Osteocyte (in vitro differentiated cells): Measurements from ENCODE around the gene AKAP13. TPM values are rescaled to one million over a fixed set of nuclear protein-coding genes. Genes with fewer than 3 reads are reported as not detected.
A peak's percentile ranks its signal among the peaks of the same experiment; 100 is the strongest.

Experiments
- DNase-seq: peaks from one replicate; pipeline ENCODE4 v3.0.0; 2021; ENCODE audit warnings: mixed read lengths; ENCODE audit not compliant: unreplicated experiment; ENCODE audit errors: extremely low spot score
- H3K27ac Mint-ChIP-seq: one replicate; pipeline ENCODE4 v1.8.0; 2021; ENCODE audit warnings: mild to moderate bottlenecking, mixed read lengths; ENCODE audit not compliant: unreplicated experiment
- H3K27me3 Mint-ChIP-seq: one replicate; pipeline ENCODE4 v1.8.0; 2021; ENCODE audit warnings: mixed read lengths; ENCODE audit not compliant: unreplicated experiment
- H3K36me3 Mint-ChIP-seq: one replicate; pipeline ENCODE4 v1.8.0; 2021; ENCODE audit warnings: mixed read lengths; ENCODE audit not compliant: unreplicated experiment
- H3K4me1 Mint-ChIP-seq: one replicate; pipeline ENCODE4 v1.8.0; 2021; ENCODE audit warnings: mixed read lengths; ENCODE audit not compliant: unreplicated experiment
- H3K4me3 Mint-ChIP-seq: one replicate; pipeline ENCODE4 v1.8.0; 2021; ENCODE audit warnings: mild to moderate bottlenecking, moderate library complexity, mixed read lengths; ENCODE audit not compliant: unreplicated experiment
- H3K9me3 Mint-ChIP-seq: one replicate; pipeline ENCODE4 v1.8.0; 2021; ENCODE audit warnings: mixed read lengths; ENCODE audit not compliant: unreplicated experiment
- total RNA-seq: library from RNA; stranded (reverse); gene quantifications from 2 replicates; pipeline ENCODE4 v1.2.1, GENCODE V29; 2021
- TF ChIP-seq, protein P1 (sequence below): fragments of 200-600 bp; sonication (generic); IDR thresholded peaks from 2 replicates; pipeline ENCODE4 v1.5.0; 2021; ENCODE audit warnings: antibody characterized with exemption, mild to moderate bottlenecking, moderate library complexity

The AKAP13 gene
- total RNA-seq, 1 donor from 2014 or later: 146 TPM

DNA sequence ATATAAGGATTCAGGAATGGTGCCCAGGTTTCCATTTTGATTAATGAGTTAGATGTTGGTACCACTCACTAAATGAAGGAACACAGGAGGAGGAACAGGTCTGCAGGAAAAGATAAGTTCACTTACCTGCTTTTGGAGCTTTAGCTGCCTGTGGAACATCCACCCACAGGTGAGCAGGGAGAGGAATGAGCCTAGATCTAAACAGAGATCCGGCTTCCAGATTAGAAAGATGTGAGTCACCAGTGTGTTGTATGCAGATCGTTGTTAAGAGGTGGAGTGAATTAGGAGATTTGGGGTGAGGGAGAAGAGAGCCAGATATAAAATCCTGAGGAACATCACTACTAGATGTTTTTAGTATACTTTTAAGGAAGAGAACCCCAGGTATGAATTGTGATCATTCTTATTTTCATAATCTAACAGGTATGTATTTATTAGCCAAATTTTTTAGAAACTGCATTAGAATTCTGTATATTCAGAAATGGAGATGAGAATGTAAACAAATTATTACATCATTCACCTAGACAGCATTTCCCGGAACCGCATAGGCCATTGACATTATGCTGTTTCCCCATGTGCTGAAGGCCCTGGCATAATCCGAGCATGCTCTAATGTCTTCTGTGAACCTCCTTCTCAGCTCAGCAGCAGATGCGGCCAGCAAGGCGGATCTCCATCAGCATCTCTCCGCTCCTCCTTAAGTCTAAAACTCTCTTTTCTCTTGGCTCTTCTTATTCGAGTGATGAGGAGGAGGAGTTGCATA is 296.1 kb downstream of the AKAP13 start:
- no peak overlapping the region for H3K4me3 Mint-ChIP-seq
- TF ChIP-seq, protein P1, sequence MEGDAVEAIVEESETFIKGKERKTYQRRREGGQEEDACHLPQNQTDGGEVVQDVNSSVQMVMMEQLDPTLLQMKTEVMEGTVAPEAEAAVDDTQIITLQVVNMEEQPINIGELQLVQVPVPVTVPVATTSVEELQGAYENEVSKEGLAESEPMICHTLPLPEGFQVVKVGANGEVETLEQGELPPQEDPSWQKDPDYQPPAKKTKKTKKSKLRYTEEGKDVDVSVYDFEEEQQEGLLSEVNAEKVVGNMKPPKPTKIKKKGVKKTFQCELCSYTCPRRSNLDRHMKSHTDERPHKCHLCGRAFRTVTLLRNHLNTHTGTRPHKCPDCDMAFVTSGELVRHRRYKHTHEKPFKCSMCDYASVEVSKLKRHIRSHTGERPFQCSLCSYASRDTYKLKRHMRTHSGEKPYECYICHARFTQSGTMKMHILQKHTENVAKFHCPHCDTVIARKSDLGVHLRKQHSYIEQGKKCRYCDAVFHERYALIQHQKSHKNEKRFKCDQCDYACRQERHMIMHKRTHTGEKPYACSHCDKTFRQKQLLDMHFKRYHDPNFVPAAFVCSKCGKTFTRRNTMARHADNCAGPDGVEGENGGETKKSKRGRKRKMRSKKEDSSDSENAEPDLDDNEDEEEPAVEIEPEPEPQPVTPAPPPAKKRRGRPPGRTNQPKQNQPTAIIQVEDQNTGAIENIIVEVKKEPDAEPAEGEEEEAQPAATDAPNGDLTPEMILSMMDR: no peak
- peak overlapping the region; percentile 9 for H3K27ac Mint-ChIP-seq
- no peak for DNase-seq
- H3K4me1 Mint-ChIP-seq: peaks cover 15% of the 10 kb centered on the region
- peaks cover 38% of the 10 kb centered on the region for H3K36me3 Mint-ChIP-seq
- H3K27me3 Mint-ChIP-seq: no peaks in the 10 kb centered on the region
- no peaks in the 10 kb centered on the region for H3K9me3 Mint-ChIP-seq

DNA sequence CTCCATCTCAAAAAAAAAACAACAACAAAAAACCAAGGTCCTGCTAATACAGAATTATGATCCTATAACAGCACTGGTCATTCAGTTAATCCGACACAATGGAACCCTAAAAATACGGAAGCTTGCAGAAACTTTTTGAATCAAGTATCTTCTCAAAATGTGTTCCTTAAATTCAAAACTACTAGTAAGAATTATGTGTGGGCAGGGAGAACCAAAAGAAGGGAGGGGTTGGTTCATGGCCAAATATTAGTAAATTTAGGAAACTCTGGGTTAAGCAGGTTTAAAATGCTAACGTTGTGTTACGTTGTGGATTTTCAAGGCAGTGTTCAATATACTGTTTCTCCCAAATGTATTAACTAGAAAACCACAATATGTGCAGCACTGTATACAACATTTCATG is 298.8 kb downstream of the AKAP13 start:
- TF ChIP-seq, protein P1: no peak
- Mint-ChIP-seq H3K4me3 (no peak overlapping the region), H3K9me3 (no peaks in the 10 kb centered on the region), H3K27me3 (no peaks in the 10 kb centered on the region), H3K4me1 (no peaks in the 10 kb centered on the region), H3K36me3 (peaks cover 44% of the 10 kb centered on the region), H3K27ac (no peak overlapping the region)
- DNase-seq: no peak

DNA sequence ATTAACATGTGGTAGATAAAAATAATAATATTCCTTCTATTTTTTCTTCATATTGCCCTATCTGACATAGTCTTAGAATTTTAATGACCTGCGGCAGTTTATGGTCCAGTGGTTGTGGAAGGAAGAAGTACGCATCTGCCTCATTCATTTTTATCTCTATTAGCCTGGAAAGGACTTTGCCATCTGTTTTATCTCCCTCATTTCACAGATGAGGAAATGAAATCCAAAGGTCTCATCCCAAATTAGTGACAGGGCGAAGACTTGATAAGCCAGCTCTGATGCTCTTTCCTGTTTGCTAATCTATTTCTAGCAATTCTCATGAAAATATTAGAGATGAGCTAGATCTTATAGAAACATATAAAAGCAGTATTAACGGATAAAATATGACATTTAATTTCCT is 301.0 kb downstream of the AKAP13 start:
- no peak for DNase-seq
- TF ChIP-seq, protein P1: no peak
- Mint-ChIP-seq H3K4me1 (no peaks in the 10 kb centered on the region), H3K27ac (no peak overlapping the region), H3K4me3 (no peak overlapping the region), H3K27me3 (no peaks in the 10 kb centered on the region), H3K36me3 (peaks cover 45% of the 10 kb centered on the region), H3K9me3 (no peaks in the 10 kb centered on the region)

DNA sequence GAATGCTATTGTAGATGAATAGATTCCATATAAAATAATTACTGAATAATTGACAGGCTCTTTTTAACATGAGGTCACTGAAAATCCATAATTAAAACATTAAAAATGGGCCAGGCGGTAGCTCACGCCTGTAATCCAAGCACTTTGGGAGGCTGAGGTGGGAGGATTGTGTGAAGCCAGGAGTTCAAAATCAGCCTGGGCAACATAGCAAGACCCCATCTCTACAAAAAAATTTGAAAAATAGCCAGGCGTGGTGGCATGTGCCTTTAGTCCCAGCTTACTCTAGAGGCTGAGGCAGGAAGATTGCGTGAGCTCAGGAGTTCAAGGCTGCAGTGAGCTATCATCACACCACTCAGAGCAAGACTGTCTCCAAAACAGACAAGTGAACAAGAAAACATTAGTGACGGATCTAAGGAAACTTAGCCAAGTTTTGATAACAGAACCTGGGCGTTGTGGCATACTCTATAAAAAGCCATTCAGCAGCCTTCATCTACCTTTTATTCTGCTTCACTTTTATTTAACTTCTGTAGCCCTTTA is 303.8 kb downstream of the AKAP13 start:
- H3K27me3 Mint-ChIP-seq: no peaks in the 10 kb centered on the region
- no peak for DNase-seq
- no peak overlapping the region for H3K27ac Mint-ChIP-seq
- TF ChIP-seq, protein P1: no peak
- H3K9me3 Mint-ChIP-seq: no peaks in the 10 kb centered on the region
- H3K36me3 Mint-ChIP-seq: peaks cover 48% of the 10 kb centered on the region
- H3K4me3 Mint-ChIP-seq: no peak overlapping the region
- peaks cover 6% of the 10 kb centered on the region for H3K4me1 Mint-ChIP-seq

DNA sequence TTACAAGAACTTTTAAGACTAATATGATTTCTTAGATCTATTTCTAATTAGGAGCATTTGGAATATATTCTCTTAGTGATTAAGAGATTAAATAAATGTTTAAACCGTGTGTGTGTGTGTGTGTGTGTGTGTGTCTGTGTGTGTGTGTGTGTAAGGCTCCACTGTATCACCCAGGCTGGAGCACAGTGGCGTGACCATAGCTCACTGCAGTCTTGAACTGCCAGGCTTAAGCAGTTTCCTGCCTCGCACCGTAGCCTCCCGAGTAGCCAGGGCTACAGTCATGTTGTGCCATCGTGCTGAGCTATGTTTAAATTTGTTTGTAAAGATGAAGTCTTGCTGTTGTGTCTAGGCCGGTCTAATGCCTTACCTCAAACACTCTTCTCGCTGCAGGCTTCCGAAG is 305.0 kb downstream of the AKAP13 start:
- no peak overlapping the region for H3K27ac Mint-ChIP-seq

More for the DNA sequence above, 305.0 kb downstream of the AKAP13 start:
- DNase-seq: no peak
- Mint-ChIP-seq H3K27me3 (no peaks in the 10 kb centered on the region), H3K4me1 (peaks cover 15% of the 10 kb centered on the region), H3K9me3 (no peaks in the 10 kb centered on the region), H3K36me3 (peaks cover 43% of the 10 kb centered on the region), H3K4me3 (no peak overlapping the region)
- TF ChIP-seq, protein P1: no peak
